CD8-positive, alpha-beta memory T cell (primary cell): ENCODE data around the gene PDLIM5. TPM values are rescaled to one million over a fixed set of nuclear protein-coding genes. Genes with fewer than 3 reads are reported as not detected.
"Not testable (repeated sequence)": the region's sequence is repeated elsewhere in the genome, so short reads cannot be mapped to it uniquely, and the experiment has no call there.

Experiments used
- CTCF ChIA-PET: fragments of 350-600 bp; sonication (Branson Sonifier 250); formaldehyde crosslinking; loops from one replicate; lab custom pipeline; 2021; ENCODE audit warnings: antibody characterized with exemption; lab: Charles Lee
- POLR2A ChIA-PET: fragments of 350-600 bp; sonication (Branson Sonifier 250); formaldehyde crosslinking; loops from one replicate; lab custom pipeline; 2021; ENCODE audit warnings: antibody characterized with exemption; lab: Charles Lee
- DNase-seq, 5 donors: peaks; one replicate each; pipeline versions ENCODE4 v3.0.0 to v3.0.0-alpha.2; 2020 to 2022; ENCODE audit warnings: mixed read lengths in 1 of 5
- H3K27ac ChIP-seq: one replicate; pipeline ENCODE4 v1.7.0; 2013; ENCODE audit warnings: low read depth, mild to moderate bottlenecking, low read length, moderate library complexity
- H3K27me3 ChIP-seq: 2 replicates; pipeline ENCODE4 v1.7.0; 2013; ENCODE audit warnings: low read length, mild to moderate bottlenecking; ENCODE audit not compliant: insufficient read depth, poor library complexity, severe bottlenecking
- H3K36me3 ChIP-seq: 2 replicates; pipeline ENCODE4 v1.7.0; 2013; ENCODE audit warnings: mild to moderate bottlenecking, low read length, moderate library complexity; ENCODE audit not compliant: insufficient read depth
- H3K4me1 ChIP-seq: 2 replicates; pipeline ENCODE4 v1.7.0; 2013; ENCODE audit warnings: mild to moderate bottlenecking, low read length, moderate library complexity; ENCODE audit not compliant: insufficient read depth
- H3K4me3 ChIP-seq: 2 replicates; pipeline ENCODE4 v1.7.0; 2013; ENCODE audit warnings: mild to moderate bottlenecking, low read length
- H3K9me3 ChIP-seq: 2 replicates; pipeline ENCODE4 v1.7.0; 2013; ENCODE audit warnings: mild to moderate bottlenecking, low read length
- H3K27ac Mint-ChIP-seq, 8 donors: one replicate each; pipeline ENCODE4 v1.8.0; 2020 to 2021; ENCODE audit warnings: mixed read lengths in 8 of 8, mild to moderate bottlenecking in 6 of 8, inconsistent platforms in 3 of 8, moderate library complexity in 3 of 8
- H3K27me3 Mint-ChIP-seq, 2 donors: one replicate each; pipeline ENCODE4 v1.8.0; 2020 to 2021; ENCODE audit warnings: mixed read lengths in 2 of 2, mild to moderate bottlenecking in 1 of 2, moderate library complexity in 1 of 2
- H3K36me3 Mint-ChIP-seq, 3 donors: one replicate each; pipeline ENCODE4 v1.8.0; 2020 to 2021; ENCODE audit warnings: mixed read lengths in 3 of 3, inconsistent platforms in 1 of 3, mild to moderate bottlenecking in 1 of 3
- H3K4me1 Mint-ChIP-seq, 3 donors: one replicate each; pipeline ENCODE4 v1.8.0; 2020 to 2021; ENCODE audit warnings: mixed read lengths in 3 of 3, inconsistent platforms in 1 of 3, mild to moderate bottlenecking in 1 of 3
- H3K4me3 Mint-ChIP-seq, 7 donors: one replicate each; pipeline ENCODE4 v1.8.0; 2020 to 2021; ENCODE audit warnings: mixed read lengths in 7 of 7, mild to moderate bottlenecking in 6 of 7, moderate library complexity in 4 of 7, inconsistent platforms in 2 of 7
- H3K9me3 Mint-ChIP-seq, 5 donors: one replicate each; pipeline ENCODE4 v1.8.0; 2020 to 2022; ENCODE audit warnings: mixed read lengths in 5 of 5, mild to moderate bottlenecking in 3 of 5, moderate library complexity in 2 of 5, inconsistent platforms in 1 of 5
- polyA plus RNA-seq: library from polyadenylated mRNA; unstranded; fragments of 300-500 nt; fragmentation: Illumina TruSeq; gene quantifications from one replicate; pipeline ENCODE4 v1.2.3, GENCODE V29; 2021
- total RNA-seq, 2 experiments: library from RNA; stranded (reverse); gene quantifications; one replicate each; pipeline ENCODE4 v1.2.3, GENCODE V29; 2021

The PDLIM5 gene
- total and polyA plus RNA-seq, 3 experiments from 2014 or later: 27.0 to 50.2 (median 27.4) TPM

DNA sequence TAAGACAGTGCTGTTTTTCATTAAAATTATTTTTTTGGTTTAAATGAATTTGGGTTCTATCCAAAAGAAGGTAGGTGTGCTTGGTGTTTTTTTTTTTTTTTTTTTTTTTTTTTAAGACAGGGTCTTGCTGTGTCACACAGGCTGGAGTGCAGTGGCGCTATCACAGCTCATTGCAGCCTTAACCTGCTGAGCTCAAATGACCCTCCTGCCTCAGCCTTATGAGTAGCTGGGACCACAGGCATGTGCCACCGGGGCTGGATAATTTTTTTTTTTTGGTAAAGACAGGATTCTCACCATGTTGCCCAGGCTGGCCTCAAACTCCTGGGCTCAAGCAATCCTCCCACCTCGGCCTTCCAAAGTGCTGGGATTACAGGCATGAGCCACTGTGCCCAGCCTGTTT lies 27.1 kb downstream of the PDLIM5 start:
- H3K9me3 Mint-ChIP-seq, H3K36me3 ChIP-seq, DNase-seq, H3K27ac ChIP-seq, POLR2A ChIA-PET, H3K9me3 ChIP-seq, H3K36me3 Mint-ChIP-seq, H3K4me3 ChIP-seq, CTCF ChIA-PET, H3K27me3 Mint-ChIP-seq, H3K27me3 ChIP-seq, H3K4me1 ChIP-seq, H3K4me3 Mint-ChIP-seq, H3K27ac Mint-ChIP-seq: not testable (repeated sequence)
- H3K4me1 Mint-ChIP-seq: peaks cover 12 to 16% (median 15%) of the 10 kb centered on the region in 3 donors

DNA sequence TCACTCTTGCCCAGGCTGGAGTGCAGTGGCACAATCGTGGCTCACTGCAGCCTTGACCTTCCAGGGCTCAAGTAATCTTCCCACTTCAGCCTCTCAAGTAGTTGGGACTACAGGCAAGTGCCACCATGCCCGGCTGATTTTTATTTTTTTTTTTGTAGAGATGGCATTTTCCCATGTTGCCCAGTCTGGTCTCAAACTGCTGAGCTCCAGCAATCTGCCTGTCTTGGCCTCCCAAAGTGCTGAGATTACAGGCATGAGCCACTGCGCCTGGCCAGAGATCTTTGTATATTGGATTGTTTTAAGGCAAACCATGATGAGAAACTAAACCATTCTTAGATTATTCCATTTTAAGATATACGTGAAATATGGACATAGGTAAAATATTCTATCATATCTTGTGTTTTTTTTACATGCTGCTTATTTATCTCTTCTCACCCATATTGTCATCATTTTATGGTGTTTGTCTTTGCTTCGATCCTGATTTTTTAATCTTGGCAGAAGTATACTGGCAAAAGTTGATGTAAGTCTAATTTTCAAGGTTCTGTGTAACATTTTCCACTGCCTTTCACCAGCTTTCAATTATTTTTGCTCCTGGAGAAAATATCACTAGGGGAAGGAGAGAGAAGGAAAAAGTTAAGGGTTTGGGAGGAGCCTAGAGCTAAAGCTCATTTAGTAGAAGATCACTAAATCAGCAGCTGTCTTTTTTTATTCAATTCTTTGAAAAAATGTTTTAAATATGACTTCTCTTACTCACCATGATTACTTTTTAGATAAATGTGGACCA lies 27.8 kb downstream of the PDLIM5 start:
- Mint-ChIP-seq H3K27me3 (no peaks in the 10 kb centered on the region), H3K4me3 (no peak overlapping the region), H3K27ac (no peak overlapping the region), H3K9me3 (no peaks in the 10 kb centered on the region), H3K36me3 (peaks cover 0 to 2% (median 0%) of the 10 kb centered on the region in 3 donors), H3K4me1 (peaks cover 12 to 22% (median 16%) of the 10 kb centered on the region in 3 donors)
- ChIA-PET POLR2A (no interaction called here), CTCF (no interaction called here)
- H3K36me3 ChIP-seq: no peaks in the 10 kb centered on the region
- no peak for DNase-seq
- H3K27me3 ChIP-seq: no peaks in the 10 kb centered on the region
- no peak overlapping the region for H3K27ac ChIP-seq
- no peak overlapping the region for H3K4me3 ChIP-seq
- H3K9me3 ChIP-seq: no peaks in the 10 kb centered on the region
- no peaks in the 10 kb centered on the region for H3K4me1 ChIP-seq

DNA sequence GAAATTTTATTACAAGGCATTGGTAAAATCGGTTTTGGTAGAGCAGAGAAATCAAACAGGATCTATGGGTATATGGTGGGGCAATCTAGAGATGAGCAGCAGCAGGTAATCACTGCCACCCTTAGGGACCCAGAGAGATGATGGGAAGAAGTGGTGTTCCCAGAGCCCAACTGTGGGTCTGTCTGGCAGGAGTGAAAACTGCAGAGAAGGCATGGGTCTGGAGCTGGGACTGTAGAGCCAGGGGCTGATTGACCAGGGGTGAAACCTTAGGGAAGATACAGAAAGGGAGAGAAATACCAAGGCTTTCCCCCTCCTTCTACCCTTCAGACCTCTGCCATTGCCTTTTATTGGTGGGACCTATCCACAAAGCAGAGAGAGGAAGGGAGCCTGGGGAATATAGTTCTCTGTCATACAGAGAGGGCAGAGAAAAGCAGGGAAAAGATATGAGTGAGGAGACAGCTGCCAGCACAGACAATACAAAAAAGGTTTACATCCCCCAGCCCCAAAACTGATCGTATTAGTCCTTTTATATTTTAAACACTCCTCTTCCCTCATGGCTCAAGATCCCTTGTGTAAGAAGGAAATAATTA lies 28.7 kb downstream of the PDLIM5 start:
- Histone ChIP-seq H3K9me3 (no peaks in the 10 kb centered on the region), H3K36me3 (no peaks in the 10 kb centered on the region), H3K27me3 (no peaks in the 10 kb centered on the region), H3K4me1 (no peaks in the 10 kb centered on the region), H3K4me3 (no peak overlapping the region), H3K27ac (no peak overlapping the region)
- Mint-ChIP-seq H3K4me3 (no peak overlapping the region), H3K27ac (peak overlapping the region in 3 of 8 donors; percentile 10 to 61 (median 14)), H3K4me1 (peaks cover 19 to 30% (median 25%) of the 10 kb centered on the region in 3 donors), H3K27me3 (no peaks in the 10 kb centered on the region), H3K9me3 (no peaks in the 10 kb centered on the region), H3K36me3 (peaks cover 0 to 2% (median 0%) of the 10 kb centered on the region in 3 donors)
- ChIA-PET POLR2A (no interaction called here), CTCF (no interaction called here)
- no peak for DNase-seq

DNA sequence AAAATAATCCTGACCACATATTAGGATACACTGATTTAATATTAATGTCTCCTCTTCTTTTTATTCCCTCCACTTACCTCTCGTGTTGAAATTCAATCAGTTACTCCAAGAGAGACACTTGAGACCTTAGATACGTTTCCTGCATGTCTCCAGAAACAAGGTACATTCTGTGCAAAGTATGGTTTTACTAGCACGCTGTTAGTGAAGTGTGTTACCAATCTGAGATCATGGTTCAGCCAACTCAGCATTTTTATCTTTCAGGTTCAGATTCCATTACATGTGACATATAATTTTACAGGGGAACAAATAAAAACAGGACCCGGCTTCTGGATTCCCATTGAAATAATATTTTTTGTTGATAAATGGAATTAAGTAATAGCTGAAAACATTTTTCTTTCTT lies 32.2 kb downstream of the PDLIM5 start:
- no peak for DNase-seq
- Histone ChIP-seq H3K27me3 (no peaks in the 10 kb centered on the region), H3K4me3 (no peak overlapping the region), H3K36me3 (no peaks in the 10 kb centered on the region), H3K4me1 (no peaks in the 10 kb centered on the region), H3K27ac (no peak overlapping the region), H3K9me3 (no peaks in the 10 kb centered on the region)
- H3K9me3 Mint-ChIP-seq: no peaks in the 10 kb centered on the region
- CTCF ChIA-PET: no interaction called here
- POLR2A ChIA-PET: no interaction called here
- peaks cover 13 to 29% (median 26%) of the 10 kb centered on the region in 3 donors for H3K4me1 Mint-ChIP-seq
- H3K27me3 Mint-ChIP-seq: no peaks in the 10 kb centered on the region
- no peak overlapping the region for H3K4me3 Mint-ChIP-seq
- no peak overlapping the region for H3K27ac Mint-ChIP-seq
- peaks cover 0 to 2% (median 0%) of the 10 kb centered on the region in 3 donors for H3K36me3 Mint-ChIP-seq

DNA sequence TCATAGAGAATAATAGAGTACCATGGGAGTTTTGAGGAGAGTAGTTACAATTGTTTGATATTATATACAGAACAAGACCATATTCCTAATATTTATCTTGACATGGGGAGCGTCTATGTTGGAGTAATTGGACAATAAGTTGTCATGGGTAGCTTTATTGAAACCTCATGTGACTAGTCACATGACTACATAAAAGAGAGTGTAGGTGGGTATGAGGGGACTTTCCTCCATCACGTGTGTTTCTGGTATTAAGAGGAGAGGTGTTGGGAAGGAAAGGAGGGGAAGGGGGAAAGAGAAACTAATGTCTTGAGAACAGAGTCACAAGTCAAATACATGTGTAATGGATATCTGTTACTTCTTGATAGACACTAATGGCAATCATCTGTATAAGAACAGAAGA lies 33.1 kb downstream of the PDLIM5 start:
- peak overlapping the region; percentile 6 for H3K27ac ChIP-seq
- no peak for DNase-seq
- Mint-ChIP-seq H3K4me3 (no peak overlapping the region), H3K27ac (peak overlapping the region in 1 of 8 donors; percentile 73), H3K27me3 (no peaks in the 10 kb centered on the region), H3K36me3 (peaks cover 0 to 2% (median 0%) of the 10 kb centered on the region in 3 donors), H3K9me3 (no peaks in the 10 kb centered on the region), H3K4me1 (peaks cover 13 to 27% (median 22%) of the 10 kb centered on the region in 3 donors)
- ChIA-PET POLR2A (no interaction called here), CTCF (no interaction called here)
- H3K36me3 ChIP-seq: no peaks in the 10 kb centered on the region
- no peaks in the 10 kb centered on the region for H3K4me1 ChIP-seq
- no peaks in the 10 kb centered on the region for H3K27me3 ChIP-seq
- H3K4me3 ChIP-seq: no peak overlapping the region
- no peaks in the 10 kb centered on the region for H3K9me3 ChIP-seq

DNA sequence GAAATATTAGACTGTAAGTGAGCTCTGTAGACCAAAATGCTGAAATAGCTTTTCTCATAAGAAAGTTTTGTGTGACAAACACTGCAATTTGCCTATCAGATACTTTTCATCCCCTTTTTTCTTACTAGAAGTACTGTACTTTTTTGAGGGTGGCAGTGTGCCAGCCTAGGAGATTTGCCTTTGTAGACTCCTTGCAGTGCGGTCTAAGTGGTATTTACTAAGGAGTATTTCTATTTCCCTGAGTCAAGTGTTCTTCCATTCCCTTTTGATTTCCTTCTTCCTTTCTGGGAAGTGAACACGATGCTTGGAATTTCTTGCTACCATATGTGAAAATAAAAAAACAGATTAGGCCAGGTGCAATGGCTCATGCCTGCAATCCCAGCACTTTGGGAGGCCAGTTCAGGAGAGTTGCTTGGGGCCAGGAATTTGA lies 34.6 kb downstream of the PDLIM5 start:
- H3K9me3 Mint-ChIP-seq: no peaks in the 10 kb centered on the region
- ChIA-PET CTCF (no interaction called here), POLR2A (no interaction called here)

DNA sequence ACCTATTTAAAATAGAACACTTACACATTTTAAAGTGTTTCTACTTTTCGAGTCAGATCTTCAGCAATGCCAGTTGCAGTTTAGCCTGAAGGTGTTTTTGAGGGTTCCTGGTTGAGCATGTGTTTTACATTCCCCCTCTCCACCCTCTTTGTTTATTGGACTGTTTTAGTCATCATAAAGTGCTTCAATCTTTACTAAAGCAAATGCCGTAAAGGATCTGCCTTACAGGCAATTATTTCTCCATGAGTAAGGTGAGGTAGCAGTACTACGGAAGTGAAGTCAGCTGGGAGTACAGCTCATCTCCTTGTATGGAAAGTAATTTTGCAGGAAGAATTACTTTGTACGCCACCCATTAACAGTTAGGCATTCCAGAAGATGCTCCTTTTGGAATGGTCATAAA lies 36.9 kb downstream of the PDLIM5 start:
- Mint-ChIP-seq H3K4me3 (no peak overlapping the region), H3K27me3 (no peaks in the 10 kb centered on the region), H3K36me3 (peaks cover 0 to 6% (median 5%) of the 10 kb centered on the region in 3 donors), H3K9me3 (no peaks in the 10 kb centered on the region), H3K4me1 (peaks cover 7 to 21% (median 15%) of the 10 kb centered on the region in 3 donors), H3K27ac (no peak overlapping the region)
- no peaks in the 10 kb centered on the region for H3K4me1 ChIP-seq
- no peak for DNase-seq
- no peak overlapping the region for H3K4me3 ChIP-seq
- no peaks in the 10 kb centered on the region for H3K9me3 ChIP-seq
- no peaks in the 10 kb centered on the region for H3K27me3 ChIP-seq
- no peak overlapping the region for H3K27ac ChIP-seq
- ChIA-PET CTCF (no interaction called here), POLR2A (no interaction called here)
- no peaks in the 10 kb centered on the region for H3K36me3 ChIP-seq

More for the DNA sequence above, 34.6 kb downstream of the PDLIM5 start:
- no peaks in the 10 kb centered on the region for H3K4me1 ChIP-seq
- H3K4me1 Mint-ChIP-seq: peaks cover 7 to 21% (median 15%) of the 10 kb centered on the region in 3 donors
- no peak overlapping the region for H3K27ac ChIP-seq
- H3K4me3 ChIP-seq: no peak overlapping the region
- no peak for DNase-seq
- no peaks in the 10 kb centered on the region for H3K27me3 Mint-ChIP-seq
- H3K36me3 Mint-ChIP-seq: peaks cover 0 to 3% (median 2%) of the 10 kb centered on the region in 3 donors
- H3K36me3 ChIP-seq: no peaks in the 10 kb centered on the region
- no peaks in the 10 kb centered on the region for H3K27me3 ChIP-seq
- H3K4me3 Mint-ChIP-seq: no peak overlapping the region
- H3K9me3 ChIP-seq: no peaks in the 10 kb centered on the region
- no peak overlapping the region for H3K27ac Mint-ChIP-seq

DNA sequence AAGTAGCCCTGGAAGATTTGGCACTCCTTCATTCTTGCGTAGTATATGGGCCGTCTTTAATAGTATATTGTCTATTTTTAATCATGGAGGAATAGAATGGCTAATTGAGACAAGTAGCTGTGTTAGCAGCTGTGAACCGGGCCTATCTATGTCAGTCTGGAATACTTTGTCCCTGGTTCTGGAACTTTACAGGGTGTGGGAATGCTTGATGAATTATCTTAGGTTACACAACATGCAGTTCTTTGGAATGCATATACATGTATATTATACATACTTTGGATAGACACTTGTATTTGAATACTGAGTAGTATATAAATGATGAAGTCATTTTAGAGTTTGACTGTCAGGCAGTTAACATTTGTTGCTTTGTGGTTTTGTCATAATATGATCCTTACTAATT lies 37.4 kb downstream of the PDLIM5 start:
- no peak overlapping the region for H3K4me3 ChIP-seq
- H3K27me3 Mint-ChIP-seq: no peaks in the 10 kb centered on the region
- peaks cover 0 to 7% (median 4%) of the 10 kb centered on the region in 3 donors for H3K36me3 Mint-ChIP-seq
- ChIA-PET POLR2A (no interaction called here), CTCF (no interaction called here)
- H3K9me3 Mint-ChIP-seq: no peaks in the 10 kb centered on the region
- no peaks in the 10 kb centered on the region for H3K9me3 ChIP-seq
- no peak overlapping the region for H3K4me3 Mint-ChIP-seq
- H3K36me3 ChIP-seq: no peaks in the 10 kb centered on the region
- no peak overlapping the region for H3K27ac Mint-ChIP-seq
- no peak overlapping the region for H3K27ac ChIP-seq
- H3K4me1 ChIP-seq: no peaks in the 10 kb centered on the region
- no peak for DNase-seq
- peaks cover 7 to 21% (median 12%) of the 10 kb centered on the region in 3 donors for H3K4me1 Mint-ChIP-seq
- H3K27me3 ChIP-seq: no peaks in the 10 kb centered on the region
